ENCODE results near the gene MAN1A2.

DNA sequence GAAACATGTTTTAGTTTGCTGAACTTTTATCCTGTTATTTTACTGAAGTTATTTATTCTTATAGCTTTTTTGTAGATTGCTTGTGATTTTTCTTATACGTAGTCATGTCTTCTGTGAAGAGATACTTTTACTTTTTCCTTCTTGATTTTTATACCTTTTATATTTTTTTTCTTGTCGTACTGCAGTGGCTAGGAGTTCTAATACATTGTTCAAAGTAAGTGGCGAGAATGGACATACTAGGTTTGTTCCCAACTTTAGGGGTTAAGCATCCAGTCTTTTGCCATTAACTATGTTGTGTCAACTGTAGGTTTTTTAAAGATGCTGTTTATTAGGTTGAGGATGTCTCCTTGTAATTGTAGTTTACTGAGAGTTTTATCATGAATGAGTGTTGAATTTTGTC, 36.3 kb downstream of the MAN1A2 start:
- TF ChIP-seq ZNF335 (tag by site-specific recombination; conservative IDR thresholded peaks at IDR 0.05) (no peak), ZNF341 (tag by site-specific recombination; IDR thresholded peaks at IDR 0.05; ENCODE audit: low read depth) (no peak), OVOL3 (tag by site-specific recombination; IDR thresholded peaks at IDR 0.05) (no peak), YY1 (tag by site-specific recombination; IDR thresholded peaks at IDR 0.05) (no peak), MYNN (tag by site-specific recombination; IDR thresholded peaks at IDR 0.05; ENCODE audit: borderline replicate concordance) (no peak), ZNF561 (tag by site-specific recombination; IDR thresholded peaks at IDR 0.05; ENCODE audit: borderline replicate concordance) (no peak), ZNF174 (tag by site-specific recombination; IDR thresholded peaks at IDR 0.05) (no peak), ZFP41 (tag by site-specific recombination; IDR thresholded peaks at IDR 0.05; ENCODE audit: borderline replicate concordance) (no peak), PRDM1 (tag by site-specific recombination; IDR thresholded peaks at IDR 0.05) (no peak)
- TF ChIP-seq, protein P1, sequence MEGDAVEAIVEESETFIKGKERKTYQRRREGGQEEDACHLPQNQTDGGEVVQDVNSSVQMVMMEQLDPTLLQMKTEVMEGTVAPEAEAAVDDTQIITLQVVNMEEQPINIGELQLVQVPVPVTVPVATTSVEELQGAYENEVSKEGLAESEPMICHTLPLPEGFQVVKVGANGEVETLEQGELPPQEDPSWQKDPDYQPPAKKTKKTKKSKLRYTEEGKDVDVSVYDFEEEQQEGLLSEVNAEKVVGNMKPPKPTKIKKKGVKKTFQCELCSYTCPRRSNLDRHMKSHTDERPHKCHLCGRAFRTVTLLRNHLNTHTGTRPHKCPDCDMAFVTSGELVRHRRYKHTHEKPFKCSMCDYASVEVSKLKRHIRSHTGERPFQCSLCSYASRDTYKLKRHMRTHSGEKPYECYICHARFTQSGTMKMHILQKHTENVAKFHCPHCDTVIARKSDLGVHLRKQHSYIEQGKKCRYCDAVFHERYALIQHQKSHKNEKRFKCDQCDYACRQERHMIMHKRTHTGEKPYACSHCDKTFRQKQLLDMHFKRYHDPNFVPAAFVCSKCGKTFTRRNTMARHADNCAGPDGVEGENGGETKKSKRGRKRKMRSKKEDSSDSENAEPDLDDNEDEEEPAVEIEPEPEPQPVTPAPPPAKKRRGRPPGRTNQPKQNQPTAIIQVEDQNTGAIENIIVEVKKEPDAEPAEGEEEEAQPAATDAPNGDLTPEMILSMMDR (tag by site-specific recombination; IDR thresholded peaks at IDR 0.05): no peak
- TF ChIP-seq, protein P2, sequence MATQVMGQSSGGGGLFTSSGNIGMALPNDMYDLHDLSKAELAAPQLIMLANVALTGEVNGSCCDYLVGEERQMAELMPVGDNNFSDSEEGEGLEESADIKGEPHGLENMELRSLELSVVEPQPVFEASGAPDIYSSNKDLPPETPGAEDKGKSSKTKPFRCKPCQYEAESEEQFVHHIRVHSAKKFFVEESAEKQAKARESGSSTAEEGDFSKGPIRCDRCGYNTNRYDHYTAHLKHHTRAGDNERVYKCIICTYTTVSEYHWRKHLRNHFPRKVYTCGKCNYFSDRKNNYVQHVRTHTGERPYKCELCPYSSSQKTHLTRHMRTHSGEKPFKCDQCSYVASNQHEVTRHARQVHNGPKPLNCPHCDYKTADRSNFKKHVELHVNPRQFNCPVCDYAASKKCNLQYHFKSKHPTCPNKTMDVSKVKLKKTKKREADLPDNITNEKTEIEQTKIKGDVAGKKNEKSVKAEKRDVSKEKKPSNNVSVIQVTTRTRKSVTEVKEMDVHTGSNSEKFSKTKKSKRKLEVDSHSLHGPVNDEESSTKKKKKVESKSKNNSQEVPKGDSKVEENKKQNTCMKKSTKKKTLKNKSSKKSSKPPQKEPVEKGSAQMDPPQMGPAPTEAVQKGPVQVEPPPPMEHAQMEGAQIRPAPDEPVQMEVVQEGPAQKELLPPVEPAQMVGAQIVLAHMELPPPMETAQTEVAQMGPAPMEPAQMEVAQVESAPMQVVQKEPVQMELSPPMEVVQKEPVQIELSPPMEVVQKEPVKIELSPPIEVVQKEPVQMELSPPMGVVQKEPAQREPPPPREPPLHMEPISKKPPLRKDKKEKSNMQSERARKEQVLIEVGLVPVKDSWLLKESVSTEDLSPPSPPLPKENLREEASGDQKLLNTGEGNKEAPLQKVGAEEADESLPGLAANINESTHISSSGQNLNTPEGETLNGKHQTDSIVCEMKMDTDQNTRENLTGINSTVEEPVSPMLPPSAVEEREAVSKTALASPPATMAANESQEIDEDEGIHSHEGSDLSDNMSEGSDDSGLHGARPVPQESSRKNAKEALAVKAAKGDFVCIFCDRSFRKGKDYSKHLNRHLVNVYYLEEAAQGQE (tag by site-specific recombination; IDR thresholded peaks at IDR 0.05): no peak
- TF ChIP-seq, protein P3, sequence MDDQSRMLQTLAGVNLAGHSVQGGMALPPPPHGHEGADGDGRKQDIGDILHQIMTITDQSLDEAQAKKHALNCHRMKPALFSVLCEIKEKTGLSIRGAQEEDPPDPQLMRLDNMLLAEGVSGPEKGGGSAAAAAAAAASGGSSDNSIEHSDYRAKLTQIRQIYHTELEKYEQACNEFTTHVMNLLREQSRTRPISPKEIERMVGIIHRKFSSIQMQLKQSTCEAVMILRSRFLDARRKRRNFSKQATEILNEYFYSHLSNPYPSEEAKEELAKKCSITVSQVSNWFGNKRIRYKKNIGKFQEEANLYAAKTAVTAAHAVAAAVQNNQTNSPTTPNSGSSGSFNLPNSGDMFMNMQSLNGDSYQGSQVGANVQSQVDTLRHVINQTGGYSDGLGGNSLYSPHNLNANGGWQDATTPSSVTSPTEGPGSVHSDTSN (CRISPR knock-in tag; IDR thresholded peaks at IDR 0.05): no peak
- TF ChIP-seq, protein P4, sequence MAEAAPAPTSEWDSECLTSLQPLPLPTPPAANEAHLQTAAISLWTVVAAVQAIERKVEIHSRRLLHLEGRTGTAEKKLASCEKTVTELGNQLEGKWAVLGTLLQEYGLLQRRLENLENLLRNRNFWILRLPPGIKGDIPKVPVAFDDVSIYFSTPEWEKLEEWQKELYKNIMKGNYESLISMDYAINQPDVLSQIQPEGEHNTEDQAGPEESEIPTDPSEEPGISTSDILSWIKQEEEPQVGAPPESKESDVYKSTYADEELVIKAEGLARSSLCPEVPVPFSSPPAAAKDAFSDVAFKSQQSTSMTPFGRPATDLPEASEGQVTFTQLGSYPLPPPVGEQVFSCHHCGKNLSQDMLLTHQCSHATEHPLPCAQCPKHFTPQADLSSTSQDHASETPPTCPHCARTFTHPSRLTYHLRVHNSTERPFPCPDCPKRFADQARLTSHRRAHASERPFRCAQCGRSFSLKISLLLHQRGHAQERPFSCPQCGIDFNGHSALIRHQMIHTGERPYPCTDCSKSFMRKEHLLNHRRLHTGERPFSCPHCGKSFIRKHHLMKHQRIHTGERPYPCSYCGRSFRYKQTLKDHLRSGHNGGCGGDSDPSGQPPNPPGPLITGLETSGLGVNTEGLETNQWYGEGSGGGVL (tag by site-specific recombination; IDR thresholded peaks at IDR 0.05): no peak
- TF ChIP-seq, protein P5, sequence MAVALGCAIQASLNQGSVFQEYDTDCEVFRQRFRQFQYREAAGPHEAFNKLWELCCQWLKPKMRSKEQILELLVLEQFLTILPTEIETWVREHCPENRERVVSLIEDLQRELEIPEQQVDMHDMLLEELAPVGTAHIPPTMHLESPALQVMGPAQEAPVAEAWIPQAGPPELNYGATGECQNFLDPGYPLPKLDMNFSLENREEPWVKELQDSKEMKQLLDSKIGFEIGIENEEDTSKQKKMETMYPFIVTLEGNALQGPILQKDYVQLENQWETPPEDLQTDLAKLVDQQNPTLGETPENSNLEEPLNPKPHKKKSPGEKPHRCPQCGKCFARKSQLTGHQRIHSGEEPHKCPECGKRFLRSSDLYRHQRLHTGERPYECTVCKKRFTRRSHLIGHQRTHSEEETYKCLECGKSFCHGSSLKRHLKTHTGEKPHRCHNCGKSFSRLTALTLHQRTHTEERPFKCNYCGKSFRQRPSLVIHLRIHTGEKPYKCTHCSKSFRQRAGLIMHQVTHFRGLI (tag by site-specific recombination; IDR thresholded peaks at IDR 0.05): no peak
